A673 (cell line): ENCODE data around the gene GAS6. TPM values are rescaled to one million over a fixed set of nuclear protein-coding genes. Genes with fewer than 3 reads are reported as not detected.

ENCODE experiments used
- BruUV-seq: library from RNA; stranded (reverse); fragments of 400-500 nt; replicated peaks from 2 replicates; lab custom pipeline; 2021; lab: Mats Ljungman, UMichigan
- CTCF ChIA-PET: fragments of 300-600 bp; sonication (Branson Sonifier 250); formaldehyde crosslinking; loops from one replicate; lab custom pipeline; 2022; ENCODE audit warnings: antibody characterized with exemption; lab: Charles Lee
- POLR2A ChIA-PET: fragments of 300-600 bp; sonication (Branson Sonifier 250); formaldehyde crosslinking; loops from one replicate; lab custom pipeline; 2022; ENCODE audit warnings: antibody characterized with exemption; ENCODE audit not compliant: low non-redundant PET; lab: Charles Lee
- DNase-seq: peaks from one replicate; pipeline ENCODE4 v3.0.0-alpha.2; 2015; ENCODE audit warnings: low spot score
- H3K27ac ChIP-seq: fragments of 200-600 bp; sonication (generic); 2 replicates; pipeline ENCODE4 v1.5.1; 2016; ENCODE audit warnings: mixed run types, low read depth, mild to moderate bottlenecking, mixed read lengths, antibody characterized with exemption, low read length; ENCODE audit not compliant: poor library complexity, severe bottlenecking
- H3K27me3 ChIP-seq: fragments of 200-600 bp; sonication (generic); replicated peaks from 2 replicates; pipeline ENCODE4 v1.6.1; 2017; ENCODE audit warnings: mixed run types, low read depth, mild to moderate bottlenecking, mixed read lengths, antibody characterized with exemption, low read length; ENCODE audit not compliant: insufficient read depth, poor library complexity
- H3K36me3 ChIP-seq: fragments of 200-600 bp; sonication (generic); 2 replicates; pipeline ENCODE4 v1.6.1; 2016; ENCODE audit warnings: mixed run types, mild to moderate bottlenecking, mixed read lengths, antibody characterized with exemption, low read length; ENCODE audit not compliant: insufficient read depth, poor library complexity, severe bottlenecking
- H3K4me1 ChIP-seq: fragments of 200-600 bp; sonication (generic); 2 replicates; pipeline ENCODE4 v1.6.1; 2017; ENCODE audit warnings: mixed run types, mild to moderate bottlenecking, mixed read lengths, antibody characterized with exemption, low read length; ENCODE audit not compliant: insufficient read depth, poor library complexity, severe bottlenecking
- H3K4me3 ChIP-seq: fragments of 200-600 bp; sonication (generic); 2 replicates; pipeline ENCODE4 v1.5.1; 2016; ENCODE audit warnings: low read depth, mixed run types, mild to moderate bottlenecking, mixed read lengths, low read length; ENCODE audit not compliant: poor library complexity, severe bottlenecking
- H3K9me3 ChIP-seq: fragments of 200-600 bp; sonication (generic); 2 replicates; pipeline ENCODE4 v1.6.1; 2016; ENCODE audit warnings: mixed run types, low read depth, mild to moderate bottlenecking, mixed read lengths, antibody characterized with exemption, low read length; ENCODE audit not compliant: poor library complexity, severe bottlenecking
- CTCF ChIP-seq: fragments of 300-800, 200-600 bp; sonication (generic); conservative IDR thresholded peaks from 2 replicates; pipeline ENCODE4 v1.5.1; 2017; ENCODE audit warnings: low read depth, mild to moderate bottlenecking, antibody characterized with exemption, low read length, moderate library complexity, mixed read lengths
- EZH2 ChIP-seq: fragments of 200-600 bp; sonication (generic); IDR thresholded peaks from 2 replicates; pipeline ENCODE4 v1.6.1; 2017; ENCODE audit warnings: borderline replicate concordance, low read depth, mild to moderate bottlenecking, mixed read lengths, antibody characterized with exemption, low read length; ENCODE audit not compliant: poor library complexity, severe bottlenecking
- intact Hi-C: fragments of 100-400 bp; cut with micrococcal nuclease; formaldehyde crosslinking; loops from one replicate; pipeline ENCODE4 v1.10.0; 2022; ENCODE audit not compliant: unreplicated experiment
- total RNA-seq: library from RNA; stranded (reverse); gene quantifications from 2 replicates; pipeline ENCODE4 v1.2.3, GENCODE V29; 2021

The GAS6 gene
- total RNA-seq, 1 experiment from 2014 or later: 0.67 TPM

GRCh38 chr13:113819341-113819730, 44.5 kb downstream of the GAS6 start:
- H3K36me3 ChIP-seq: no peaks in the 10 kb centered on the region
- peaks cover 8% of the 10 kb centered on the region for H3K4me1 ChIP-seq
- POLR2A ChIA-PET: no interaction called here
- BruUV-seq: no TSS peak
- no peak overlapping the region for H3K4me3 ChIP-seq
- H3K27ac ChIP-seq: no peak overlapping the region
- no peaks in the 10 kb centered on the region for H3K9me3 ChIP-seq
- intact Hi-C loops: no loop called here
- CTCF ChIA-PET: no interaction called here
- TF ChIP-seq EZH2 (no peak), CTCF (no peak)
- DNase-seq: no peak
- no peaks in the 10 kb centered on the region for H3K27me3 ChIP-seq

- no peaks in the 10 kb centered on the region for H3K27me3 ChIP-seq
- H3K4me3 ChIP-seq: no peak overlapping the region
- ChIA-PET POLR2A (no interaction called here), CTCF (no interaction called here)
- no TSS peak for BruUV-seq
- no peaks in the 10 kb centered on the region for H3K36me3 ChIP-seq
- H3K27ac ChIP-seq: no peak overlapping the region
- H3K4me1 ChIP-seq: peaks cover 8% of the 10 kb centered on the region
- no peak for DNase-seq
- intact Hi-C loops: no loop called here
- TF ChIP-seq EZH2 (no peak), CTCF (no peak)
- H3K9me3 ChIP-seq: no peaks in the 10 kb centered on the region
These were observed 45.1 kb downstream of the GAS6 start for GRCh38 chr13:113818700-113819295.

- Histone ChIP-seq H3K9me3 (no peaks in the 10 kb centered on the region), H3K27me3 (no peaks in the 10 kb centered on the region), H3K4me3 (no peak overlapping the region), H3K36me3 (no peaks in the 10 kb centered on the region), H3K27ac (no peak overlapping the region), H3K4me1 (peaks cover 8% of the 10 kb centered on the region)
- ChIA-PET POLR2A (no interaction called here), CTCF (no interaction called here)
- BruUV-seq: no TSS peak
- DNase-seq: no peak
- intact Hi-C loops: loop anchor here (2.0 kb wide), 1 partner anchor 409 kb away; no protein-coding TSS in a partner anchor
- TF ChIP-seq CTCF (no peak), EZH2 (no peak)
These were observed 45.8 kb downstream of the GAS6 start for GRCh38 chr13:113817860-113818691.
